ENCODE data around the gene MC1R. TPM values are rescaled to one million over a fixed set of nuclear protein-coding genes. Genes with fewer than 3 reads are reported as not detected.
A peak's percentile ranks its signal among the peaks of the same experiment; 100 is the strongest.
"Not testable (repeated sequence)": the region's sequence is repeated elsewhere in the genome, so short reads cannot be mapped to it uniquely, and the experiment has no call there.

MC1R gene
- polyA plus RNA-seq, 1 donor from 2014 or later, result 0.93 TPM

DNA sequence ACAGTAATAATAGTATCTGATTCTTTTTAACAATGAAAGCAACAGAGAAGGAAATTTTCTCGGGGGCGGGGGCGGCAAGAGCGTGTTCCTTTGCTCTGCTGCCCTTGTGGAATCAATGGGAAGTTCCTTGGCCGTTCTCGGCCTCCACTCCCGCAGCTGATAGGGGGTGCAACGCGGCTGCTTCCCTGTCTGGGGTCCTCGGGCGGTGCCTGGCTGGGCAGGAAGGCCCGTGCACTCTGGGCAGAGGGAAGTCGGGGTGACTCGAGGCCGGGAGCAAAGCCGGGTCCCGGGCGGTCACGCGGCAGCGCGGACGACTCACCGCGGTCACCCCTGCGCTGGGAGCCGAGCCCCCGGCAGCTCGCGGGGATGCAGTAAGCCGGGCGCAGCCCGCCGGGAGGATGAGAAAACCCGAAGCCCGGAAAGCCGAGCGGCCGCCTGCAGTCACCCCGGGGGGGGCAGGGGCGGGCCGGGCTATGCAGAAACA is 7.0 kb downstream of the MC1R start:
- H3K27ac Mint-ChIP-seq, result no peak overlapping the region

DNA sequence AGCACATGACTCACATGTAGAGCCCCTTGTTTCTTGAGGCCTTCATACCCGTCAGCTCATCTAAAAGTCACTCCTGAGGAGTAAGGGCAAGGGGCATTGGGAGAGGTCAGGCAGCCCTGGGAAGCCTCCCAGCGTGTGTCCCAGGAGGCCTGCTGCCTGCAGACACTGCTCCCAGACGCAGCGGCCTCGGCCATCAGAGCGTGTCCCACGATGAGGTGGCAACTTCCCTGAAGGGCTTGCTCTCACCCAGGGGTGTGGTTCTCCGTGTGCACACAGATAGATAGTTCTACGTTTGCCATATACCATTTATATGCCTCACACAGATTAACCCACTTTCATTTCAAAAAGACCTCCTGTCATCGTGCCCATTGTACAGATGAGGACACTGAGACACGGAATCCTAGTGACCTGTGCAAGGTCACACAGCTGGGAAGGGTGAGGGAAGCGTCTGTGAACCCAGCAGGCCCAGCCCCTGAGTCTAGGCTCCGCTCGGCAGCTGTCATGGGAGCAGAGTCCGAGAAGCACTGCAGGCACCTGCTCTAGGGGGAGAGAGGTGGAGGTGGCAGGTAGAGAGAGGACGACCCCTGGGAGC is 12.7 kb downstream of the MC1R start:
- Mint-ChIP-seq H3K27me3 (peaks cover 24% of the 10 kb centered on the region), H3K27ac (peak overlapping the region in 1 of 3 donors; percentile 36), H3K36me3 (no peaks in the 10 kb centered on the region), H3K4me1 (peaks cover 0 to 10% (median 7%) of the 10 kb centered on the region in 3 donors), H3K4me3 (peak overlapping the region in 1 of 4 donors; percentile 7), H3K9me3 (no peaks in the 10 kb centered on the region)

More for the DNA sequence above, 7.0 kb downstream of the MC1R start:
- Mint-ChIP-seq H3K4me3 (peak overlapping the region in 1 of 4 donors; percentile 26), H3K9me3 (no peaks in the 10 kb centered on the region), H3K4me1 (peaks cover 0 to 8% (median 7%) of the 10 kb centered on the region in 3 donors), H3K27me3 (peaks cover 33% of the 10 kb centered on the region), H3K36me3 (no peaks in the 10 kb centered on the region)

DNA sequence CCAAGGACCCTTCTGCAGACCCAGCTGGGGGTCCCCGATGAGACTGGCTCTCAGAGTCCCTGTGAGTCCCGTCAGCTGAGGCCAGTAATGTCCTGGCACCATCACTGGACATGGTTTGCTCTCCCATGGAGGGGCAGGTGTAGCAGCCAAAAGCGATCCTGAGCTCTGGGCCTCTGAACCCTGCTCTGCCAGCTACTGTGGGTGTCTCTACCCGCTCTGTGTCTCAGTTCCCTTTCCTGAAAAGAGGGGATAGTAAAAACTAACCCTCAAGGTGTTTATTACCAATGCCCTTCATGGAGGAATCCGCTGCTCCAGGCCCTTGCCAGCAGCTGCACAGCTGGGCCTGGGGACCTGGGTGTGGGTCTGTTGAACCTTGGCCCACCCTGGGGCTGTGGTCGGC is 13.3 kb downstream of the MC1R start:
- Mint-ChIP-seq H3K4me1 (peaks cover 0 to 10% (median 7%) of the 10 kb centered on the region in 3 donors), H3K9me3 (no peaks in the 10 kb centered on the region), H3K27ac (peak overlapping the region in 2 of 3 donors; percentile 64 to 67), H3K4me3 (peak overlapping the region in 1 of 4 donors; percentile 57), H3K36me3 (no peaks in the 10 kb centered on the region), H3K27me3 (peaks cover 20% of the 10 kb centered on the region)

DNA sequence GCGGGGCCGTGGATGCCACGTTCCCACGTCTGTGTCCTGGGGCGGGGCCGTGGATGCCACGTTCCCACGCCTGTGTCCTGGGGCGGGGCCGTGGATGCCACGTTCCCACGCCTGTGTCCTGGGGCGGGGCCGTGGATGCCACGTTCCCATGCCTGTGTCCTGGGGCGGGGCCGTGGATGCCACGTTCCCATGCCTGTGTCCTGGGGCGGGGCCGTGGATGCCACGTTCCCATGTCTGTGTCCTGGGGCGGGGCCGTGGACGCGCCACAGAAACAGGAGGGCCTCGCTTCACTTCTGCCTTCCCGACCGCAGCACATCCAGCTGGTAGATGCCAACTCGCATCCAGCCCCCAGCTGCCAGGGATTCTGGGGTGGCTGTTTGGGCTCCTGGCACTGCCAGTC is 15.4 kb downstream of the MC1R start:
- Mint-ChIP-seq H3K4me1 (peaks cover 0 to 10% (median 7%) of the 10 kb centered on the region in 3 donors), H3K27me3 (peaks cover 14% of the 10 kb centered on the region)
- H3K27ac Mint-ChIP-seq, H3K4me3 Mint-ChIP-seq, H3K36me3 Mint-ChIP-seq, H3K9me3 Mint-ChIP-seq: not testable (repeated sequence)

DNA sequence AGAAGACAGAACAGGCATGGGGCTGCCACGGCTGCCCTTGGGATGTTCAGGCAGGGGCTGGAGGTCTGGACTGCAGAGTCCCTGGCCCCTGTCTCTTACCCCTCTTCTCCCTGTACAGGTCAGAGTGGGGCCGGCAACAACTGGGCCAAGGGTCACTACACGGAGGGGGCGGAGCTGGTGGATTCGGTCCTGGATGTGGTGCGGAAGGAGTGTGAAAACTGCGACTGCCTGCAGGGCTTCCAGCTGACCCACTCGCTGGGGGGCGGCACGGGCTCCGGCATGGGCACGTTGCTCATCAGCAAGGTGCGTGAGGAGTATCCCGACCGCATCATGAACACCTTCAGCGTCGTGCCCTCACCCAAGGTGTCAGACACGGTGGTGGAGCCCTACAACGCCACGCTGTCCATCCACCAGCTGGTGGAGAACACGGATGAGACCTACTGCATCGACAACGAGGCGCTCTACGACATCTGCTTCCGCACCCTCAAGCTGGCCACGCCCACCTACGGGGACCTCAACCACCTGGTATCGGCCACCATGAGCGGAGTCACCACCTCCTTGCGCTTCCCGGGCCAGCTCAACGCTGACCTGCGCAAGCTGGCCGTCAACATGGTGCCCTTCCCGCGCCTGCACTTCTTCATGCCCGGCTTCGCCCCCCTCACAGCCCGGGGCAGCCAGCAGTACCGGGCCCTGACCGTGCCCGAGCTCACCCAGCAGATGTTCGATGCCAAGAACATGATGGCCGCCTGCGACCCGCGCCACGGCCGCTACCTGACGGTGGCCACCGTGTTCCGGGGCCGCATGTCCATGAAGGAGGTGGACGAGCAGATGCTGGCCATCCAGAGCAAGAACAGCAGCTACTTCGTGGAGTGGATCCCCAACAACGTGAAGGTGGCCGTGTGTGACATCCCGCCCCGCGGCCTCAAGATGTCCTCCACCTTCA is 16.2 kb downstream of the MC1R start:
- H3K9me3 Mint-ChIP-seq, result no peaks in the 10 kb centered on the region
- peaks cover 0 to 10% (median 7%) of the 10 kb centered on the region in 3 donors for H3K4me1 Mint-ChIP-seq
- no peaks in the 10 kb centered on the region for H3K36me3 Mint-ChIP-seq
- H3K4me3 Mint-ChIP-seq, result no peak overlapping the region
- peaks cover 14% of the 10 kb centered on the region for H3K27me3 Mint-ChIP-seq
- H3K27ac Mint-ChIP-seq, result no peak overlapping the region

DNA sequence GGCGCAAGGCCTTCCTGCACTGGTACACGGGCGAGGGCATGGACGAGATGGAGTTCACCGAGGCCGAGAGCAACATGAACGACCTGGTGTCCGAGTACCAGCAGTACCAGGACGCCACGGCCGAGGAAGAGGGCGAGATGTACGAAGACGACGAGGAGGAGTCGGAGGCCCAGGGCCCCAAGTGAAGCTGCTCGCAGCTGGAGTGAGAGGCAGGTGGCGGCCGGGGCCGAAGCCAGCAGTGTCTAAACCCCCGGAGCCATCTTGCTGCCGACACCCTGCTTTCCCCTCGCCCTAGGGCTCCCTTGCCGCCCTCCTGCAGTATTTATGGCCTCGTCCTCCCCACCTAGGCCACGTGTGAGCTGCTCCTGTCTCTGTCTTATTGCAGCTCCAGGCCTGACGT is 17.0 kb downstream of the MC1R start:
- H3K36me3 Mint-ChIP-seq, H3K9me3 Mint-ChIP-seq, H3K4me3 Mint-ChIP-seq, H3K27ac Mint-ChIP-seq: not testable (repeated sequence)
- peaks cover 10% of the 10 kb centered on the region for H3K27me3 Mint-ChIP-seq
- H3K4me1 Mint-ChIP-seq, result peaks cover 0 to 10% (median 7%) of the 10 kb centered on the region in 3 donors

DNA sequence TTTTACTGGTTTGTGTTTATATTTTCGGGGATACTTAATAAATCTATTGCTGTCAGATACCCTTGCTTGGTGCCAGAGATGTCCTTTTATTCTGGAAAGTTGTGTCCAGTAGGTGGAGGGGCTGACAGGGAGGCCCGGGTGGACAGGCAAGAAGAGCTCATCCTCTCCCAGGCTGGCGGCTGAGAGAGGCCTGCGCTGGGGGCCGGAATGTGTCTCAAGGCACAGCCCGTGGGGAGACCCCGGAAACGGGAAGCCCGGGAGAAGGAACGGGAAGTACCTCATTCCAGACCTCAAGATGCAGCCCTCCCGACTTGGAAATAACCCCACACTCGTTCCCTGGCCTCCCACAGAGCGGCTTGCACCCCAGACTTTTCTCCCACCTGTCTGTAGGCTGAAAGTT is 17.4 kb downstream of the MC1R start:
- no peaks in the 10 kb centered on the region for H3K36me3 Mint-ChIP-seq
- H3K9me3 Mint-ChIP-seq, result no peaks in the 10 kb centered on the region
- H3K4me3 Mint-ChIP-seq, result no peak overlapping the region
- H3K27ac Mint-ChIP-seq, result no peak overlapping the region
- peaks cover 6% of the 10 kb centered on the region for H3K27me3 Mint-ChIP-seq
- peaks cover 0 to 9% (median 6%) of the 10 kb centered on the region in 3 donors for H3K4me1 Mint-ChIP-seq

DNA sequence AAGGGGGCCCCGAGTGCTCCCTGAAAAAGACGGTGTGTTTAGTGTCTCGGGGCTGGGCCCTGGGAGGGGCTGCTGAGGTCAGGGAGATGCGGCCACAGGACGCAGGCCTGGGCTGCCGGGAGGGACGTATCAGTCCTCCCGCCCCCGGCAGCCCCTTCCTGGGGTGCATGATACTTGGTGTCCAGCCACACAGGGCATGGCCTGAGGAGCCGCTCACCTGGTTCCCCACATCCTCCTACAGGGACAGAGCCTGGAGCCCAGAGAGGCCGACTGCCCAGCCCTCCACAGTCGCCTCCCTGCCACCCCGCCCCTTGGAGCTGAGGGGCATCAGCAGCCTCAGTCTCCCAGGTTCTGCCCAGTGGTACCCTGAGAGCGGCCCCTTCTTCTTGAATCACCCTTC is 17.8 kb downstream of the MC1R start:
- Mint-ChIP-seq H3K4me1 (peaks cover 0 to 4% (median 1%) of the 10 kb centered on the region in 3 donors), H3K27ac (no peak overlapping the region), H3K27me3 (peaks cover 3% of the 10 kb centered on the region)

DNA sequence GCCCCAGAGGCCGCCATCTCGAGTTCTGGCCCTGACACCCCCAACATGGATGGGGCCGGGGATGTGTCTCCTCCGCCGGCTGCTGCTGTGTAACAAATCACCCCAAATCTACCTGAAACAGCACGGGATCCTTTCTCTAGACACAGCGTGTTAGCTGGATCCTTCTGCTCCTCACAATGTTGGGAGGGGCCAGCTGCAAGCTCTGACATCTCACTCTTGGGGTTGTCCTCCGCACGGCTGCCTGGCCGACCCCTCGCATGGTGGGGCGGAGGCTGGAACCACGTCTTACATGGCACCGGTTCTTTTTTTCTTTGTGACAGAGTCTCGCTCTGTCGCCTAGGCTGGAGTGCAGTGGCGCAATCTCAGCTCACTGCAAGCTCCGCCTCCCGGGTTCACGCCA is 18.3 kb downstream of the MC1R start:
- Mint-ChIP-seq H3K9me3 (no peaks in the 10 kb centered on the region), H3K4me3 (no peak overlapping the region), H3K27me3 (peaks cover 3% of the 10 kb centered on the region), H3K27ac (no peak overlapping the region), H3K4me1 (peaks cover 0 to 4% (median 0%) of the 10 kb centered on the region in 3 donors), H3K36me3 (no peaks in the 10 kb centered on the region)

More for the DNA sequence above, 17.8 kb downstream of the MC1R start:
- Mint-ChIP-seq H3K4me3 (no peak overlapping the region), H3K36me3 (no peaks in the 10 kb centered on the region), H3K9me3 (no peaks in the 10 kb centered on the region)

DNA sequence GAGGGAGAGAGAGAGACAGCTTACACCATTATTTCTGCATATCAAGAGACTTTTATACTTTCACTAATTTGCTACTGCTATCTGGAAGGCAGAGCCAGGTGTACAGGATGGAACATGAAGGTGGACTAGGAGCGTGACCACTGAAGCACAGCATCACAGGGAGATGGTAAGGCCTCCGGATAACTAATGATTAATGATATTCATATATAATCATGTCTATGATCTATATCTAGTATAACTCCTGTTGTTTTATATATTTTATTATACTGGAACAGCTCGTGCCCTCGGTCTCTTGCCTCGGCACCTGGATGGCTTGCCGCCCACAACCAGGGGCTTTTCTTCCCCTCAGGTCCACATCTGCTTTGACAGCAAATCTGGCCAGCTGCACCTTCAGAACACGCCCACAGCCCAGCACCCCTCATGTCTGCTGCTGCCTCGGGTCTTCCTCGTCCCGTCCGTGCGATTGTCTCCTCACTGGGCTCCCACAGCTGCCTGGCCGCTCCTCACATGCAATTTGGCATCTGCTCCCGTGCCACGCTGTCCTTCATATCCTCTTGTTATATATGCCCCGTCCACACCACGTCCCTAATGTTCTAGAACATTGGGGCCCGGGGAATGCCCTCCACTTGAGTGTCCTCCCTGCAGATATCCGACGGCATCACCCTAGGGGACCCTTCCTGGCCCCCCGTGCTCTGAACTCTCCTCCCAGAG is 19.7 kb downstream of the MC1R start:
- Mint-ChIP-seq H3K36me3 (no peaks in the 10 kb centered on the region), H3K27me3 (peaks cover 6% of the 10 kb centered on the region), H3K27ac (no peak overlapping the region), H3K9me3 (no peaks in the 10 kb centered on the region), H3K4me1 (peaks cover 0 to 4% (median 0%) of the 10 kb centered on the region in 3 donors), H3K4me3 (no peak overlapping the region)

DNA sequence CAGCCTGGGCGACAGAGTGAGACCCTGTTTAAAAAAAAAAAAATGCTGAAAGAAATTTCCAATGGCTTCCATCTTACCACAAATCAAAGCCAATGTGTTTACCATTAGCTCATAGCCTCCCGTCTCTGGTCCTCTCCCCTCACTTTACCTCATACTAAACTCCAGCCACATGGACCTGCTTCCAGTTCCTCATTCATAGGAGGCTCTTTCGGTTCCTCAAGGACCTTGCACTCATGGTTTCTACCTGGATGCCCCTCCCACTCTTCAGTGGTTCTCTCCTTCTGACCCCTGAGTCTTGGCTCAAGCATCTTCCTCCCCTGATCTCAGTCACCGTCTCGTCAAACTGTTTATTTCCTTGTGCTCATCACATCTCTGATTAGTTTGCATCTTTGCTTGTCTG is 26.1 kb downstream of the MC1R start:
- Mint-ChIP-seq H3K27me3 (peaks cover 28% of the 10 kb centered on the region), H3K27ac (peak overlapping the region in 1 of 3 donors; percentile 21), H3K4me3 (peak overlapping the region in 1 of 4 donors; percentile 11)

DNA sequence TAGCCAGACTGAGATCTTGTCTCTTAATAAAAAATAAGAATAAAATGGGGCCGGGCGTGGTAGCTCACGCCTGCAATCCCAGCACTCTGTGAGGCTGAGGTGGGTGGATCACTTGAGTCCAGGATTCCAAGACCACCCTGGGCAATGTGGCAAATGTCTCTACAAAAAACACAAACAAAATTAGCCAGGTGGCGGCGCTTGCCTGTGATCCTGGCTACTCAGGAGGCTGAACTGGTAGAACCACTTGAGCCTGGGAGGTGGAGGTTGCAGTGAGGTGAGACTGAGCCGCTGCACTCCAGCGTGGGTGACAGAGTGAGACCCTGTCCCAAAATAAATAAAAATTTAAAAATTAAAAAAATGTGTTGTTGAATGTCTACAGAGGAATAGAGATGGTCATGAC is 27.0 kb downstream of the MC1R start:
- peaks cover 28% of the 10 kb centered on the region for H3K27me3 Mint-ChIP-seq
- H3K4me1 Mint-ChIP-seq, result peaks cover 21 to 30% (median 25%) of the 10 kb centered on the region in 3 donors
- no peak overlapping the region for H3K4me3 Mint-ChIP-seq

More for the DNA sequence above, 26.1 kb downstream of the MC1R start:
- Mint-ChIP-seq H3K9me3 (no peaks in the 10 kb centered on the region), H3K36me3 (no peaks in the 10 kb centered on the region), H3K4me1 (peaks cover 18 to 23% (median 21%) of the 10 kb centered on the region in 3 donors)

DNA sequence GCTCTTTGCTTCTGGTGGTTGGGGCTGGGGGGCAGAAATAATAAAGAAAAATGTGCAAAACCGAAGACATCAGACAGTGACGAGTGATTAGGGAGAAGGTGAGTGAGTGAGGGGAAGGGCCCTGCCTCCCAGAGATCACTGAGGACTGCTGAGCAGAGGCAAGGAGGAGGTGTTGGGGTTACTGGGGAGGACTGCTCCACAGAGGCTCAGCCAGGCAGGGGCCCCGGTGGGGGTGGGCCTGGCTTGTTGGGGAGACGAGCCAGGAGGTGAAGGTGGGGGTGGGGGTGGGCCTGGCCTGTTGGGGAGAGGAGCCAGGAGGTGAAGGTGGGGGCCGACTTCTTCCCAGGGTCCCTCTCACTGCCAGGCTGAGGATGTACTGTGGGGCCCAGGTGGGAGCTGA is 27.9 kb downstream of the MC1R start:
- Mint-ChIP-seq H3K4me3 (peak overlapping the region in 1 of 4 donors; percentile 12), H3K27me3 (peaks cover 26% of the 10 kb centered on the region), H3K9me3 (no peaks in the 10 kb centered on the region), H3K36me3 (no peaks in the 10 kb centered on the region), H3K4me1 (peaks cover 24 to 32% (median 27%) of the 10 kb centered on the region in 3 donors), H3K27ac (peak overlapping the region in 2 of 3 donors; percentile 98 to 100)

More for the DNA sequence above, 27.0 kb downstream of the MC1R start:
- no peaks in the 10 kb centered on the region for H3K9me3 Mint-ChIP-seq
- H3K36me3 Mint-ChIP-seq, result no peaks in the 10 kb centered on the region
- H3K27ac Mint-ChIP-seq, result no peak overlapping the region

DNA sequence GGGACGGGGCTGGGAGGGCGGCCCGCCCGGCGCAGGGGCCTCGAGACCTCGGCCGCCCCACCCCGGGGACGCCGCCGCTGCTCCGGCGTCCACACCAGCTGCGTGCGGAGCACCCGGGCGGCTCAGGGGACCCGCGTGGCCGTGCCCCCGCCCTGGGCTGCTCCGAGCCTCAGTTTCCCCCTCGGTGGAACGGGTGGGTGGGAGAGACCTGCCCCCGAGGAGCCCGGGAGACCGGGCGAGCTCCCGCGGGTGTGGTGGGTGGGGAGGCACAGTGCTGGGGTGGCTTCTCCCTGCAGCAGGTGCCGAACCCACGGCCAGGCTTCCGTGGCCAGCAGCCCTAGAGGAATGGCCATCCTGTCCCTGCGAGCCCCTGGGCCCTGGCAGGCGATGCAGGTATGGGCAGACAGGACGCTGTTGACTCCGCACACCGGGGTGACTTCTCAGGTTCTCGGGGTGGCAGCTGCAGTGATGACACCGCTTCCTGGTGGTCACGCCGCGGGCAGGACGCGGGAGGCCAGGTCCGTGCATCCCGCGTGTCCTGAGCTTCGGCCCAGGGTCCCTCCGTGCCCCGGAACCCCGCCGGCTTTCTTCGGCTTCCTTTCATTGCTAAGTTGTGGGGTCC is 30.6 kb downstream of the MC1R start:
- H3K27me3 Mint-ChIP-seq, result peaks cover 19% of the 10 kb centered on the region
- H3K4me1 Mint-ChIP-seq, result peaks cover 46 to 50% (median 49%) of the 10 kb centered on the region in 3 donors
- H3K27ac Mint-ChIP-seq, result peak overlapping the region in 2 of 3 donors; percentile 53 to 69
- H3K9me3 Mint-ChIP-seq, result no peaks in the 10 kb centered on the region
- H3K4me3 Mint-ChIP-seq, result peak overlapping the region; percentile 81 to 94 (median 87)
- H3K36me3 Mint-ChIP-seq, result peaks cover 2% of the 10 kb centered on the region
